CD14-positive monocyte (primary cell): ENCODE results near the gene STYXL2. TPM values are rescaled to one million over a fixed set of nuclear protein-coding genes. Genes with fewer than 3 reads are reported as not detected.

Experiments used
- DNase-seq, 3 donors: peaks; one replicate each; pipeline ENCODE4 v3.0.0-alpha.2; 2011 to 2022
- H2AFZ ChIP-seq: 2 replicates; pipeline ENCODE4 v1.6.0; 2012; ENCODE audit warnings: mild to moderate bottlenecking, low read depth, low read length, inconsistent platforms; ENCODE audit not compliant: insufficient read depth, poor library complexity, severe bottlenecking
- H3K27ac ChIP-seq, 2 donors: 1 replicate in 1 of 2; 2 replicates in 1 of 2; pipeline ENCODE4 v1.5.1; 2012 to 2013; ENCODE audit warnings: low read length in 2 of 2, control low read depth in 1 of 2, inconsistent platforms in 1 of 2, low read depth in 1 of 2, mild to moderate bottlenecking in 1 of 2
- H3K27me3 ChIP-seq, 2 donors: one replicate each; pipeline versions ENCODE4 v1.6.0 to v1.6.1; 2011 to 2013; ENCODE audit warnings: low read length in 2 of 2; ENCODE audit not compliant: control insufficient read depth in 2 of 2, insufficient read depth in 2 of 2
- H3K36me3 ChIP-seq, 2 donors: replicated peaks in 1 of 2; 1 replicate in 1 of 2; 2 replicates in 1 of 2; pipeline versions ENCODE4 v1.5.1 to v1.6.1; 2012 to 2013; ENCODE audit warnings: low read length in 2 of 2, control low read depth in 1 of 2, inconsistent platforms in 1 of 2, mild to moderate bottlenecking in 1 of 2; ENCODE audit not compliant: insufficient read depth in 2 of 2, control insufficient read depth in 1 of 2
- H3K4me1 ChIP-seq, 2 donors: 1 replicate in 1 of 2; 2 replicates in 1 of 2; pipeline versions ENCODE4 v1.5.1 to v1.6.1; 2012 to 2013; ENCODE audit warnings: low read length in 2 of 2, control low read depth in 1 of 2, inconsistent platforms in 1 of 2, mild to moderate bottlenecking in 1 of 2, moderate library complexity in 1 of 2; ENCODE audit not compliant: insufficient read depth in 2 of 2, control insufficient read depth in 1 of 2
- H3K4me2 ChIP-seq: replicated peaks from 2 replicates; pipeline ENCODE3; 2012; ENCODE audit warnings: low read length, moderate library complexity, mild to moderate bottlenecking; ENCODE audit not compliant: poor library complexity, severe bottlenecking; ENCODE audit errors: extremely low read depth
- H3K4me3 ChIP-seq, 3 experiments: fragments of 200-600 bp in 1 of 3; sonication (generic) in 1 of 3; replicated peaks in 1 of 3; 1 replicate in 2 of 3; 2 replicates in 1 of 3; pipeline ENCODE4 v1.5.1; 2011 to 2013; ENCODE audit warnings: low read length in 3 of 3, mild to moderate bottlenecking in 3 of 3, control low read depth in 2 of 3, low read depth in 2 of 3, inconsistent platforms in 1 of 3, moderate library complexity in 1 of 3
- H3K79me2 ChIP-seq: 2 replicates; pipeline ENCODE4 v1.6.0; 2012; ENCODE audit warnings: mild to moderate bottlenecking, control low read depth, inconsistent platforms, low read length, moderate library complexity; ENCODE audit not compliant: insufficient read depth
- H3K9ac ChIP-seq: 2 replicates; pipeline ENCODE4 v1.6.0; 2017; ENCODE audit warnings: low read length, mild to moderate bottlenecking; ENCODE audit not compliant: insufficient read depth, poor library complexity, severe bottlenecking
- H3K9me3 ChIP-seq, 2 donors: replicated peaks in 1 of 2; 1 replicate in 1 of 2; 2 replicates in 1 of 2; pipeline versions ENCODE4 v1.5.1 to v1.6.1; 2012 to 2013; ENCODE audit warnings: low read length in 2 of 2, control low read depth in 1 of 2; ENCODE audit not compliant: control insufficient read depth in 1 of 2, insufficient read depth in 1 of 2
- H4K20me1 ChIP-seq: 2 replicates; pipeline ENCODE4 v1.6.0; 2012; ENCODE audit warnings: mild to moderate bottlenecking, low read length, control low read depth, moderate library complexity; ENCODE audit not compliant: insufficient read depth
- H3K27ac Mint-ChIP-seq, 7 donors: one replicate each; pipeline ENCODE4 v1.8.0; 2020; ENCODE audit warnings: mild to moderate bottlenecking in 7 of 7, mixed read lengths in 7 of 7, moderate library complexity in 6 of 7, inconsistent platforms in 2 of 7
- H3K27me3 Mint-ChIP-seq, 3 donors: one replicate each; pipeline ENCODE4 v1.8.0; 2021 to 2022; ENCODE audit warnings: low read depth in 3 of 3, mild to moderate bottlenecking in 3 of 3, mixed read lengths in 3 of 3, moderate library complexity in 3 of 3, inconsistent platforms in 1 of 3
- H3K36me3 Mint-ChIP-seq, 2 donors: one replicate each; pipeline ENCODE4 v1.8.0; 2020; ENCODE audit warnings: mixed read lengths in 2 of 2, inconsistent platforms in 1 of 2, mild to moderate bottlenecking in 1 of 2
- H3K4me1 Mint-ChIP-seq: one replicate; pipeline ENCODE4 v1.8.0; 2020; ENCODE audit warnings: mild to moderate bottlenecking, mixed read lengths
- H3K4me3 Mint-ChIP-seq, 2 donors: one replicate each; pipeline ENCODE4 v1.8.0; 2020; ENCODE audit warnings: mild to moderate bottlenecking in 2 of 2, mixed read lengths in 2 of 2, moderate library complexity in 1 of 2
- H3K9me3 Mint-ChIP-seq, 7 donors: one replicate each; pipeline ENCODE4 v1.8.0; 2020 to 2022; ENCODE audit warnings: mixed read lengths in 7 of 7, mild to moderate bottlenecking in 6 of 7, moderate library complexity in 6 of 7, inconsistent platforms in 2 of 7
- WGBS: methylation state at CpG from one replicate; pipeline ENCODE4 v1.1.5; 2013; ENCODE audit warnings: missing lambda C conversion rate; ENCODE audit not compliant: insufficient coverage; 5-methylcytosine and 5-hydroxymethylcytosine counted together
- intact Hi-C, 2 donors: fragments of 100-400 bp; cut with micrococcal nuclease; formaldehyde crosslinking; loops; one replicate each; pipeline versions ENCODE4 v1.15.0 to v1.15.1; 2023
- polyA plus RNA-seq, 3 donors: library from polyadenylated mRNA; depleted of rRNA in 1 of 3; unstranded in 2 of 3; stranded (reverse) in 1 of 3; fragments of 300-500 nt in 2 of 3; fragments of >200 nt in 1 of 3; fragmentation: Illumina TruSeq in 2 of 3; gene quantifications; 1 replicate in 2 of 3; 2 replicates in 1 of 3; pipeline ENCODE4 v1.2.3, GENCODE V29; 2012 to 2021
- TF ChIP-seq, protein P1 (sequence below): fragments of 200-600 bp; IDR thresholded peaks from one replicate; pipeline ENCODE4 v1.8.0; 2022; ENCODE audit warnings: antibody characterized with exemption, mild to moderate bottlenecking

The STYXL2 gene
- polyA plus RNA-seq, 3 donors, result not detected

- Mint-ChIP-seq H3K27me3 (peaks cover 0 to 7% (median 3%) of the 10 kb centered on the region in 3 donors), H3K4me1 (peaks cover 7% of the 10 kb centered on the region), H3K27ac (no peak overlapping the region), H3K4me3 (no peak overlapping the region), H3K9me3 (peaks cover 0 to 2% (median 0%) of the 10 kb centered on the region in 7 donors), H3K36me3 (no peaks in the 10 kb centered on the region)
- Histone ChIP-seq H2AFZ (no peak overlapping the region), H3K27me3 (no peaks in the 10 kb centered on the region), H3K27ac (no peak overlapping the region), H3K4me2 (no peak overlapping the region), H4K20me1 (no peaks in the 10 kb centered on the region), H3K4me3 (no peak overlapping the region), H3K79me2 (no peaks in the 10 kb centered on the region), H3K36me3 (no peaks in the 10 kb centered on the region), H3K4me1 (peaks cover 3 to 7% of the 10 kb centered on the region in 2 donors), H3K9ac (no peak overlapping the region), H3K9me3 (no peaks in the 10 kb centered on the region)
- no CpG with 5 or more reads among the region's 3 CpGs for WGBS
- intact Hi-C loops, result loop anchor here (5.0 to 10.0 kb wide), 7 partner anchors 54 to 627 kb away; partner anchors contain the start of gene POU2F1 (in 1 of the 2)
- TF ChIP-seq, protein P1, sequence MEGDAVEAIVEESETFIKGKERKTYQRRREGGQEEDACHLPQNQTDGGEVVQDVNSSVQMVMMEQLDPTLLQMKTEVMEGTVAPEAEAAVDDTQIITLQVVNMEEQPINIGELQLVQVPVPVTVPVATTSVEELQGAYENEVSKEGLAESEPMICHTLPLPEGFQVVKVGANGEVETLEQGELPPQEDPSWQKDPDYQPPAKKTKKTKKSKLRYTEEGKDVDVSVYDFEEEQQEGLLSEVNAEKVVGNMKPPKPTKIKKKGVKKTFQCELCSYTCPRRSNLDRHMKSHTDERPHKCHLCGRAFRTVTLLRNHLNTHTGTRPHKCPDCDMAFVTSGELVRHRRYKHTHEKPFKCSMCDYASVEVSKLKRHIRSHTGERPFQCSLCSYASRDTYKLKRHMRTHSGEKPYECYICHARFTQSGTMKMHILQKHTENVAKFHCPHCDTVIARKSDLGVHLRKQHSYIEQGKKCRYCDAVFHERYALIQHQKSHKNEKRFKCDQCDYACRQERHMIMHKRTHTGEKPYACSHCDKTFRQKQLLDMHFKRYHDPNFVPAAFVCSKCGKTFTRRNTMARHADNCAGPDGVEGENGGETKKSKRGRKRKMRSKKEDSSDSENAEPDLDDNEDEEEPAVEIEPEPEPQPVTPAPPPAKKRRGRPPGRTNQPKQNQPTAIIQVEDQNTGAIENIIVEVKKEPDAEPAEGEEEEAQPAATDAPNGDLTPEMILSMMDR, result no peak
- DNase-seq, result no peak
Measured at GRCh38 chr1:167067904-167068303, 26.0 kb upstream of the STYXL2 start.

GRCh38 chr1:167068761-167069160 is 25.1 kb upstream of the STYXL2 start:
- over 99% methylated on average over 12 of the region's 13 CpGs for WGBS
- no peak overlapping the region for H3K9ac ChIP-seq
- Mint-ChIP-seq H3K27ac (no peak overlapping the region), H3K4me1 (peaks cover 7% of the 10 kb centered on the region), H3K4me3 (no peak overlapping the region), H3K9me3 (no peaks in the 10 kb centered on the region), H3K36me3 (no peaks in the 10 kb centered on the region), H3K27me3 (peaks cover 2 to 7% (median 3%) of the 10 kb centered on the region in 3 donors)
- no peak overlapping the region for H3K27ac ChIP-seq
- H3K36me3 ChIP-seq, result no peaks in the 10 kb centered on the region
- DNase-seq, result no peak
- H3K4me1 ChIP-seq, result peaks cover 3 to 7% of the 10 kb centered on the region in 2 donors
- no peak overlapping the region for H3K4me2 ChIP-seq
- no peaks in the 10 kb centered on the region for H3K79me2 ChIP-seq
- H4K20me1 ChIP-seq, result no peaks in the 10 kb centered on the region
- intact Hi-C loops, result loop anchor here (5.0 to 10.0 kb wide), 7 partner anchors 54 to 626 kb away; partner anchors contain the start of gene POU2F1 (in 1 of the 2)
- TF ChIP-seq, protein P1, result no peak
- H3K27me3 ChIP-seq, result no peaks in the 10 kb centered on the region
- no peaks in the 10 kb centered on the region for H3K9me3 ChIP-seq
- no peak overlapping the region for H3K4me3 ChIP-seq
- no peak overlapping the region for H2AFZ ChIP-seq
